ENCODE results near the gene UNK.

UNK gene

DNA sequence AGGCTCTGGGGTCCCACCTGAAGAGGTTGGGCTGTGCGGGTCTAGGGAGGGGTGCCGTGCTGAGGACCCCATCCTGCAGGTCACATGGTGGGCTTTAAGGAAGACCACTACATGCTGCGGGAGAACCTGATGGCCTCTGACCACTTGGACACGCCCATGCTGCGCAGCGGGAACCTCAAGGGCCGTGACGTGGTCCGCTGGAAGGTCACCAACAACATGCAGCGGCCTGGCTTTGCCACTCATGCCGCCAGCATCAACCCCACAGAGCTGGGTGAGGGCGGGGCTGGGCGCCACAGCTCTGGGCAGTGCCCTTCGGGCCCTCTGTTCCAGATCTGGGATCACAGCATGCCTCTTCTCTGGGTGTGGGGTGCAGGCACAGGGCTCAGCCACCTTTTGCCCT, 44.8 kb upstream of the UNK start:
- TF ChIP-seq, protein P1, sequence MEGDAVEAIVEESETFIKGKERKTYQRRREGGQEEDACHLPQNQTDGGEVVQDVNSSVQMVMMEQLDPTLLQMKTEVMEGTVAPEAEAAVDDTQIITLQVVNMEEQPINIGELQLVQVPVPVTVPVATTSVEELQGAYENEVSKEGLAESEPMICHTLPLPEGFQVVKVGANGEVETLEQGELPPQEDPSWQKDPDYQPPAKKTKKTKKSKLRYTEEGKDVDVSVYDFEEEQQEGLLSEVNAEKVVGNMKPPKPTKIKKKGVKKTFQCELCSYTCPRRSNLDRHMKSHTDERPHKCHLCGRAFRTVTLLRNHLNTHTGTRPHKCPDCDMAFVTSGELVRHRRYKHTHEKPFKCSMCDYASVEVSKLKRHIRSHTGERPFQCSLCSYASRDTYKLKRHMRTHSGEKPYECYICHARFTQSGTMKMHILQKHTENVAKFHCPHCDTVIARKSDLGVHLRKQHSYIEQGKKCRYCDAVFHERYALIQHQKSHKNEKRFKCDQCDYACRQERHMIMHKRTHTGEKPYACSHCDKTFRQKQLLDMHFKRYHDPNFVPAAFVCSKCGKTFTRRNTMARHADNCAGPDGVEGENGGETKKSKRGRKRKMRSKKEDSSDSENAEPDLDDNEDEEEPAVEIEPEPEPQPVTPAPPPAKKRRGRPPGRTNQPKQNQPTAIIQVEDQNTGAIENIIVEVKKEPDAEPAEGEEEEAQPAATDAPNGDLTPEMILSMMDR (IDR thresholded peaks at IDR 0.05; ENCODE audit: low read depth, low read length, missing control alignments) = no peak
- Histone ChIP-seq H3K4me3 (ENCODE audit: low read depth, low read length) (no peak overlapping the region), H3K27ac (no peak overlapping the region), H3K36me3 (replicated peaks) (no peaks in the 10 kb centered on the region), H3K27me3 (replicated peaks) (no peaks in the 10 kb centered on the region)
- in situ Hi-C loops (cut with HindIII; ENCODE audit: low pct_ligation_motif_present, low sequenced_read_pairs) = loop anchor here (10.0 kb wide), 1 partner anchor 65 kb away; no protein-coding TSS in a partner anchor
- no peak for DNase-seq

DNA sequence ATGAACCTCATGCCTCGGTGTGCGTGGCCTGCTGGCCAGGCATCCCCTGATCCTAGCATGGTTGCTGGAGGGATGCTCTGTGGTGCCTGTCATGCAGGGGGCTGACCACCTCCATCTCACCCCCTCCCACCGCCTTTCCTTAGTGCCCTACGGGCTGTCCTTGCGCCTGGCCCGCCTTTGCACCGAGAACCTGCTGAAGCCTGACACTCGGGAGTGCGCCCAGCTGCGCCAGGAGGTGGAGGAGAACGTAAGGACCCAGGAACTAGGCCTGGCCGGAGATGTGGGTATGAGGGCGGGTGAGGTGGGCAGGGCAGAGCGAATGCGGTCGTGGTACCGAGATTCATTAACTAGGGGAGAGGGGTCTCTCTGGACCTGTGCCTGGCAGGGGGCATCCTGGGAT, 44.4 kb upstream of the UNK start:
- Histone ChIP-seq H3K4me3 (ENCODE audit: low read depth, low read length) (no peak overlapping the region), H3K27me3 (replicated peaks) (no peaks in the 10 kb centered on the region), H3K27ac (no peak overlapping the region), H3K36me3 (replicated peaks) (no peaks in the 10 kb centered on the region)
- in situ Hi-C loops (cut with HindIII; ENCODE audit: low pct_ligation_motif_present, low sequenced_read_pairs) = loop anchor here (10.0 kb wide), 1 partner anchor 65 kb away; no protein-coding TSS in a partner anchor
- TF ChIP-seq, protein P1 (IDR thresholded peaks at IDR 0.05; ENCODE audit: low read depth, low read length, missing control alignments) = no peak
- no peak for DNase-seq

DNA sequence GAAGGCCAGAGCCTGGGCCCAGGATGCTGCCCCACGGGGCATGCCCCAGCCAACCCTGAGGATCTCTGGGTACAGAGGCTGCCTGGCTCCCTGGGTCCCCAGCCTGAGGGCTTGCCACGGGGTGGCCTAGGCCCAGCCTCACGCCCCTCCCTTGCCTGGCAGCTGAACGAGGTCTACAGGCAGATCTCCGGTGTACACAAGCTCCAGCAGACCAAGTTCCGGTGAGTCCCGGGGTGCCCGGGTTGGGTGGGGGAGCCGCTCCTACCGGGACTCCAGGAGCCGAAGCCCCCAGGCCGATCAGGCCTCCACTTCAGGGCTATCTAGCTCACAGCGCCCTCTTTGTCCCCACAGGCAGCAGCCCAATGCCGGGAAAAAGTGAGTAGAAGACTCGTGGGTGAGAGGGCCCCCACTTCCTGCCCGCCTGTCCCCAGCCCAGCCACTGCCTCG, 44.0 kb upstream of the UNK start:
- no peak overlapping the region for H3K27ac ChIP-seq
- DNase-seq = no peak
- TF ChIP-seq, protein P1 (IDR thresholded peaks at IDR 0.05; ENCODE audit: low read depth, low read length, missing control alignments) = no peak
- no peaks in the 10 kb centered on the region for H3K36me3 ChIP-seq (replicated peaks)
- no peaks in the 10 kb centered on the region for H3K27me3 ChIP-seq (replicated peaks)
- in situ Hi-C loops (cut with HindIII; ENCODE audit: low pct_ligation_motif_present, low sequenced_read_pairs) = loop anchor here (10.0 kb wide), 1 partner anchor 66 kb away; no protein-coding TSS in a partner anchor
- H3K4me3 ChIP-seq (ENCODE audit: low read depth, low read length) = no peak overlapping the region

DNA sequence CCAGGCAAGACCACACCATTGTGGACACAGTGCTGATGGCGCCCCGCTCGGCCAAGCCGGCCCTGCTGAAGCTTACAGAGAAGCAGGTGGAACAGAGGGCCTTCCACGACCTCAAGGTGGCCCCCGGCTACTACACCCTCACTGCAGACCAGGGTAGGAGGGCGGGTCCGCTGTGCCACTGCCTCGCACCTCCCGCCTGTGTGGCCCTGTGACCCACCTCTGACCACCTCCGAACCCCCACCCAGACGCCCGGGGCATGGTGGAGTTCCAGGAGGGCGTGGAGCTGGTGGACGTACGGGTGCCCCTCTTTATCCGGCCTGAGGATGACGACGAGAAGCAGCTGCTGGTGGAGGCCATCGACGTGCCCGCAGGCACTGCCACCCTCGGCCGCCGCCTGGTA, 42.3 kb upstream of the UNK start:
- Histone ChIP-seq H3K4me3 (ENCODE audit: low read depth, low read length) (no peak overlapping the region), H3K27ac (no peak overlapping the region), H3K36me3 (replicated peaks) (no peaks in the 10 kb centered on the region), H3K27me3 (replicated peaks) (no peaks in the 10 kb centered on the region)
- in situ Hi-C loops (cut with HindIII; ENCODE audit: low pct_ligation_motif_present, low sequenced_read_pairs) = loop anchor here (10.0 kb wide), 1 partner anchor 68 kb away; no protein-coding TSS in a partner anchor
- DNase-seq = no peak
- TF ChIP-seq, protein P1 (IDR thresholded peaks at IDR 0.05; ENCODE audit: low read depth, low read length, missing control alignments) = no peak

DNA sequence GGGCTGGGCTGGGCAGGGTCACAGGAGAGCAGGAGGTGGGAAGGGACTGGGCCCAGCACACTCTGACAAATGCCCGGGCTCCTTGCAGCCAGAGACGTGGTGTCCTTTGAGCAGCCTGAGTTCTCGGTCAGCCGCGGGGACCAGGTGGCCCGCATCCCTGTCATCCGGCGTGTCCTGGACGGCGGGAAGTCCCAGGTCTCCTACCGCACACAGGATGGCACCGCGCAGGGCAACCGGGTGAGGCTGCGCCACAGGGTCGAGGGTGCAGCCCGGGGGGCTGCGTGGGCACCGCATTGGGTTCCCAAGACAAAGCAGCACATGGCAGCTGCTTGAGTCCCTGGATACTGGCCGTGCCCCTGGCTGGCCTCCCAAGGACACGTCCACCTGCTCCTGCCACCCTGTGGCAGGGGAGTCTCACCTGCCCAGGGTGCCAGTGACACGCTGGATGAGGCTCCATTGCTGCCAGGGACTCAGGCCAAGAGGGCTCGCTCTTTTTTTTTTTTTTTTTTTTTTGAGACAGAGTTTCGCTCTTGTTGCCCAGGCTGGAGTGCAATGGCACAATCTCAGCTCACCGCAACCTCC, 40.9 kb upstream of the UNK start:
- Histone ChIP-seq H3K36me3 (replicated peaks) (no peaks in the 10 kb centered on the region), H3K27ac (no peak overlapping the region), H3K27me3 (replicated peaks) (no peaks in the 10 kb centered on the region), H3K4me3 (ENCODE audit: low read depth, low read length) (no peak overlapping the region)
- in situ Hi-C loops (cut with HindIII; ENCODE audit: low pct_ligation_motif_present, low sequenced_read_pairs) = loop anchor here (10.0 kb wide), 1 partner anchor 69 kb away; no protein-coding TSS in a partner anchor
- TF ChIP-seq, protein P1 (IDR thresholded peaks at IDR 0.05; ENCODE audit: low read depth, low read length, missing control alignments) = no peak
- DNase-seq = no peak

DNA sequence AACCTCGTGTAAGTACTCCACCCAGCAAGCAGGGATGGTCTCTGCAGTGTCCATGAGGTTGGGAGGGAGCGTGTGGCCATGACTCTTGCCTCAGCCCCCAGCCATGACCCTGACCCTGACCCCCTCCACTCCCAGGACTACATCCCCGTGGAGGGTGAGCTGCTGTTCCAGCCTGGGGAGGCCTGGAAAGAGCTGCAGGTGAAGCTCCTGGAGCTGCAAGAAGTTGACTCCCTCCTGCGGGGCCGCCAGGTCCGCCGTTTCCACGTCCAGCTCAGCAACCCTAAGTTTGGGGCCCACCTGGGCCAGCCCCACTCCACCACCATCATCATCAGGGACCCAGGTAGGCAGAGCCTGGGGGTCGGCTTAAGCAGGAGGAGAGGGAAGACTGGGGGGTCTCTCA, 35.9 kb upstream of the UNK start:
- in situ Hi-C loops (cut with HindIII; ENCODE audit: low pct_ligation_motif_present, low sequenced_read_pairs) = loop anchor here (10.0 kb wide), 1 partner anchor 74 kb away; no protein-coding TSS in a partner anchor

More for the DNA sequence above, 35.9 kb upstream of the UNK start:
- no peak for DNase-seq
- no peaks in the 10 kb centered on the region for H3K36me3 ChIP-seq (replicated peaks)
- TF ChIP-seq, protein P1 (IDR thresholded peaks at IDR 0.05; ENCODE audit: low read depth, low read length, missing control alignments) = no peak
- no peak overlapping the region for H3K27ac ChIP-seq
- H3K4me3 ChIP-seq (ENCODE audit: low read depth, low read length) = no peak overlapping the region
- no peaks in the 10 kb centered on the region for H3K27me3 ChIP-seq (replicated peaks)
